Cardiac muscle cell (in vitro differentiated cells and primary cell): ENCODE results near the gene ALDOA. TPM values are rescaled to one million over a fixed set of nuclear protein-coding genes. Genes with fewer than 3 reads are reported as not detected.

Source experiments
- polyA plus RNA-seq: library from polyadenylated mRNA; unstranded; fragments of >200 nt; fragmentation: Nextera tagmentation; extraction: Ambion mirVana; gene quantifications from 2 replicates; pipeline ENCODE4 v1.2.1, GENCODE V29; 2016
- total RNA-seq: library from RNA; depleted of rRNA; stranded (reverse); fragments of >200 nt; gene quantifications from 2 replicates; pipeline ENCODE4 v1.2.3, GENCODE V29; 2016

Gene ALDOA
- total and polyA plus RNA-seq, 2 experiments from 2014 or later, result 3,852 to 6,816 TPM

Other genes with a start within 250 kb of the ALDOA start
- 113 and 120 TPM in 2 replicates for gene PAGR1, start 249.6 kb upstream of the ALDOA start, total RNA-seq
- gene PAGR1, start 249.6 kb upstream of the ALDOA start, polyA plus RNA-seq, result 106 and 113 TPM in 2 replicates
- gene MVP, start 245.3 kb upstream of the ALDOA start, total RNA-seq, result 8.9 and 25.0 TPM in 2 replicates
- gene MVP, start 245.3 kb upstream of the ALDOA start, polyA plus RNA-seq, result 9.3 and 21.2 TPM in 2 replicates
- gene CDIPT, start 202.5 kb upstream of the ALDOA start, total RNA-seq, result 138 and 139 TPM in 2 replicates
- gene CDIPT, start 202.5 kb upstream of the ALDOA start, polyA plus RNA-seq, result 144 TPM in 2 replicates
- gene SEZ6L2, start 166.2 kb upstream of the ALDOA start, total RNA-seq, result 13.9 and 21.1 TPM in 2 replicates
- gene SEZ6L2, start 166.2 kb upstream of the ALDOA start, polyA plus RNA-seq, result 5.8 and 10.3 TPM in 2 replicates
- gene ASPHD1, start 165.3 kb upstream of the ALDOA start, total RNA-seq, result 1.8 and 3.9 TPM in 2 replicates
- gene ASPHD1, start 165.3 kb upstream of the ALDOA start, polyA plus RNA-seq, result 1.8 and 2.3 TPM in 2 replicates
- 17.6 and 22.1 TPM in 2 replicates for gene KCTD13, start 139.5 kb upstream of the ALDOA start, total RNA-seq
- gene KCTD13, start 139.5 kb upstream of the ALDOA start, polyA plus RNA-seq, result 22.3 and 23.3 TPM in 2 replicates
- 73.7 and 110 TPM in 2 replicates for gene TMEM219, start 103.7 kb upstream of the ALDOA start, total RNA-seq
- 109 and 156 TPM in 2 replicates for gene TMEM219, start 103.7 kb upstream of the ALDOA start, polyA plus RNA-seq
- gene TAOK2, start 91.9 kb upstream of the ALDOA start, total RNA-seq, result 69.4 and 70.9 TPM in 2 replicates
- gene TAOK2, start 91.9 kb upstream of the ALDOA start, polyA plus RNA-seq, result 25.8 and 36.2 TPM in 2 replicates
- gene HIRIP3, start 70.1 kb upstream of the ALDOA start, total RNA-seq, result 22.2 and 25.6 TPM in 2 replicates
- 26.7 and 32.5 TPM in 2 replicates for gene HIRIP3, start 70.1 kb upstream of the ALDOA start, polyA plus RNA-seq
- gene INO80E, start 69.5 kb upstream of the ALDOA start, total RNA-seq, result 83.7 and 167 TPM in 2 replicates
- 17.1 and 19.0 TPM in 2 replicates for gene INO80E, start 69.5 kb upstream of the ALDOA start, polyA plus RNA-seq
- 1.6 and 7.2 TPM in 2 replicates for gene DOC2A, start 54.7 kb upstream of the ALDOA start, total RNA-seq
- gene DOC2A, start 54.7 kb upstream of the ALDOA start, polyA plus RNA-seq, result 3.3 and 6.9 TPM in 2 replicates
- gene C16orf92, start 42.6 kb upstream of the ALDOA start, total RNA-seq, result not detected in 2 replicates
- gene C16orf92, start 42.6 kb upstream of the ALDOA start, polyA plus RNA-seq, result not detected in 2 replicates
- gene TLCD3B, start 34.5 kb upstream of the ALDOA start, total RNA-seq, result 0.21 and 0.36 TPM in 2 replicates
- gene TLCD3B, start 34.5 kb upstream of the ALDOA start, polyA plus RNA-seq, result not detected in 2 replicates
- gene PPP4C, start 10.2 kb downstream of the ALDOA start, total RNA-seq, result 94.3 and 134 TPM in 2 replicates
- 217 and 225 TPM in 2 replicates for gene PPP4C, start 10.2 kb downstream of the ALDOA start, polyA plus RNA-seq
- 1.6 and 5.0 TPM in 2 replicates for gene TBX6, start 26.2 kb downstream of the ALDOA start, total RNA-seq
- 2.2 and 8.9 TPM in 2 replicates for gene TBX6, start 26.2 kb downstream of the ALDOA start, polyA plus RNA-seq
- 67.1 and 107 TPM in 2 replicates for gene YPEL3, start 30.5 kb downstream of the ALDOA start, total RNA-seq
- gene YPEL3, start 30.5 kb downstream of the ALDOA start, polyA plus RNA-seq, result 115 and 143 TPM in 2 replicates
- gene GDPD3, start 47.8 kb downstream of the ALDOA start, total RNA-seq, result 1.7 and 2.0 TPM in 2 replicates
- gene GDPD3, start 47.8 kb downstream of the ALDOA start, polyA plus RNA-seq, result 0.72 and 0.96 TPM in 2 replicates
- 57.2 and 70.2 TPM in 2 replicates for gene MAPK3, start 57.5 kb downstream of the ALDOA start, total RNA-seq
- gene MAPK3, start 57.5 kb downstream of the ALDOA start, polyA plus RNA-seq, result 29.7 and 35.9 TPM in 2 replicates
- gene CORO1A, start 117.8 kb downstream of the ALDOA start, total RNA-seq, result 0.92 and 3.2 TPM in 2 replicates
- 2.0 and 3.4 TPM in 2 replicates for gene CORO1A, start 117.8 kb downstream of the ALDOA start, polyA plus RNA-seq
- 254 and 290 TPM in 2 replicates for gene BOLA2B, start 127.9 kb downstream of the ALDOA start, total RNA-seq
- gene BOLA2B, start 127.9 kb downstream of the ALDOA start, polyA plus RNA-seq, result 89.4 and 146 TPM in 2 replicates
- 61.6 and 76.1 TPM in 2 replicates for gene SLX1A, start 128.1 kb downstream of the ALDOA start, total RNA-seq
- 67.3 and 85.1 TPM in 2 replicates for gene SLX1A, start 128.1 kb downstream of the ALDOA start, polyA plus RNA-seq
- gene SULT1A3, start 133.5 kb downstream of the ALDOA start, total RNA-seq, result 3.7 and 4.2 TPM in 2 replicates
- 7.7 and 17.1 TPM in 2 replicates for gene SULT1A3, start 133.5 kb downstream of the ALDOA start, polyA plus RNA-seq
- 0.07 and 3.2 TPM in 2 replicates for gene NPIPB13, start 182.7 kb downstream of the ALDOA start, total RNA-seq
- 4.1 and 5.3 TPM in 2 replicates for gene NPIPB13, start 182.7 kb downstream of the ALDOA start, polyA plus RNA-seq